Ishikawa (cell line): ENCODE measurements around the gene TMEM184B.

Experiments
- CEBPB ChIP-seq: IDR thresholded peaks from 2 replicates; pipeline ENCODE4 v1.6.1; 2012
- CREB1 ChIP-seq: IDR thresholded peaks from 2 replicates; pipeline ENCODE4 v1.6.1; 2012; ENCODE audit warnings: low read depth
- EGR1 ChIP-seq: IDR thresholded peaks from 2 replicates; pipeline ENCODE4 v1.6.1; 2012
- EP300 ChIP-seq: IDR thresholded peaks from 2 replicates; pipeline ENCODE4 v1.6.1; 2012; ENCODE audit warnings: borderline replicate concordance
- FOXM1 ChIP-seq: IDR thresholded peaks from 2 replicates; pipeline ENCODE4 v1.6.1; 2012; ENCODE audit warnings: low read depth, borderline replicate concordance
- MAX ChIP-seq: IDR thresholded peaks from 2 replicates; pipeline ENCODE4 v1.6.1; 2012
- NFIC ChIP-seq: IDR thresholded peaks from 2 replicates; pipeline ENCODE4 v1.6.1; 2012
- RAD21 ChIP-seq: IDR thresholded peaks from 2 replicates; pipeline ENCODE4 v1.6.1; 2012; ENCODE audit warnings: low read depth
- REST ChIP-seq: IDR thresholded peaks from 2 replicates; pipeline ENCODE4 v1.6.1; 2012; ENCODE audit warnings: low read depth, mild to moderate bottlenecking
- TAF1 ChIP-seq: IDR thresholded peaks from 2 replicates; pipeline ENCODE4 v1.6.1; 2012; ENCODE audit warnings: low read depth, mild to moderate bottlenecking
- TCF12 ChIP-seq: IDR thresholded peaks from 2 replicates; pipeline ENCODE4 v1.6.1; 2012; ENCODE audit warnings: low read depth
- TEAD4 ChIP-seq: IDR thresholded peaks from 2 replicates; pipeline ENCODE4 v1.6.1; 2012
- USF1 ChIP-seq: IDR thresholded peaks from 2 replicates; pipeline ENCODE4 v1.6.1; 2012
- YY1 ChIP-seq: IDR thresholded peaks from 2 replicates; pipeline ENCODE4 v1.6.1; 2012; ENCODE audit warnings: low read depth
- ZBTB7A ChIP-seq: IDR thresholded peaks from 2 replicates; pipeline ENCODE4 v1.6.1; 2012; ENCODE audit warnings: low read depth

TMEM184B gene

GRCh38 chr22:38286915-38287669 is 14.3 kb upstream of the TMEM184B start:
- TF ChIP-seq CREB1 (no peak), YY1 (no peak), EGR1 (no peak)

- TF ChIP-seq NFIC (no peak), TCF12 (no peak), EGR1 (no peak), CEBPB (no peak), TEAD4 (no peak), RAD21 (no peak), EP300 (no peak), MAX (no peak), FOXM1 (no peak), USF1 (no peak), ZBTB7A (no peak), CREB1 (no peak), TAF1 (no peak), YY1 (no peak), REST (no peak)
These were observed 12.2 kb upstream of the TMEM184B start for GRCh38 chr22:38285018-38285417.

- TF ChIP-seq TCF12, result no peak
- no peak for TF ChIP-seq TEAD4
- no peak for TF ChIP-seq MAX
These were observed 11.2 kb upstream of the TMEM184B start for GRCh38 chr22:38284042-38284402.

- TF ChIP-seq REST (no peak), EGR1 (no peak), RAD21 (no peak), YY1 (no peak), TCF12 (no peak), TEAD4 (no peak), CREB1 (no peak), ZBTB7A (no peak), EP300 (no peak), CEBPB (no peak)
These were observed 9.6 kb upstream of the TMEM184B start for GRCh38 chr22:38282397-38282796.

GRCh38 chr22:38276166-38276565 is 3.4 kb upstream of the TMEM184B start:
- TF ChIP-seq EGR1, result no peak
- TF ChIP-seq TEAD4, result no peak
- no peak for TF ChIP-seq USF1
- TF ChIP-seq RAD21, result no peak
- no peak for TF ChIP-seq FOXM1
- TF ChIP-seq CEBPB, result no peak
- TF ChIP-seq NFIC, result no peak
- TF ChIP-seq TAF1, result no peak
- no peak for TF ChIP-seq YY1
- no peak for TF ChIP-seq EP300

GRCh38 chr22:38273135-38273826 is 471 bp upstream of the TMEM184B start:
- no peak for TF ChIP-seq EP300
- no peak for TF ChIP-seq USF1
- no peak for TF ChIP-seq TEAD4
- TF ChIP-seq ZBTB7A, result no peak
- no peak for TF ChIP-seq REST
- no peak for TF ChIP-seq FOXM1
- TF ChIP-seq RAD21, result no peak
- TF ChIP-seq CREB1, result no peak
